ENCODE measurements around the gene ITPR2.

DNA sequence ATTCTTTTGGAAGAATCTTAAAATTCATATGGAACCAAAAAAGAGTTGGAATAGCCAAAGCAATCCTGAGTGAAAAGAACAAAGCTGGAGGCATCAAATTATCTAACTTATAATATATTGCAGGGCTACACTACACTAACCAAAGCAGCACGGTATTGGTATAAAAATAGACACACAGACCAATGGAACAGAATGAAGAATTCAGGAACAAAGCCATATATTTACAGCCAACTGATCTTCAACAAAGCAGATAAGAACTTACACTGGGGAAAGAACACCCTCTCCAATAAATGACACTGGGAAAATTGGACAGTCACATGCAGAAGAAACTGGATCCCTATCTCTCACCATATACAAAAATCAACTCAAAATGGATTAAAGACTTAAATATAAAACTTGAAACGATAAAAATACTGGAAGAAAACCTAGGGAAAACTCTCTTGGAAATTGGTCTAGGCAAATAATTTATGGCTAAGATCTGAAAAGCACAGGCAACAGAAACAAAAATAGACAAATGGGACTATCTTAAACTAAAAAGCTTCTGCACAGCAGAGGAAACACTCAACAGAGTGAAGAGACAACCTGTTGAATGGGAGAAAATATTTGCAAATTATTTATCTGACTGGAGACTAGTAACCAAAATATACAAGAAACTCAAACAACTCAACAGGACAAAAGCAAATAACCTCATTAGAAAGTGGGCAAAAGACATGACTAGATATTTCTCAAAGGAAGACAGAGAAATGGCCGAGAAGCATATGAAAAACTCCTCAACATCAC is 286.3 kb downstream of the ITPR2 start:
- TF ChIP-seq, protein P1, sequence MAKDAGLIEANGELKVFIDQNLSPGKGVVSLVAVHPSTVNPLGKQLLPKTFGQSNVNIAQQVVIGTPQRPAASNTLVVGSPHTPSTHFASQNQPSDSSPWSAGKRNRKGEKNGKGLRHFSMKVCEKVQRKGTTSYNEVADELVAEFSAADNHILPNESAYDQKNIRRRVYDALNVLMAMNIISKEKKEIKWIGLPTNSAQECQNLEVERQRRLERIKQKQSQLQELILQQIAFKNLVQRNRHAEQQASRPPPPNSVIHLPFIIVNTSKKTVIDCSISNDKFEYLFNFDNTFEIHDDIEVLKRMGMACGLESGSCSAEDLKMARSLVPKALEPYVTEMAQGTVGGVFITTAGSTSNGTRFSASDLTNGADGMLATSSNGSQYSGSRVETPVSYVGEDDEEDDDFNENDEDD (CRISPR knock-in tag; IDR thresholded peaks at IDR 0.05; ENCODE audit: borderline replicate concordance), result no peak
- no peak for TF ChIP-seq ZNF891 (CRISPR knock-in tag; IDR thresholded peaks at IDR 0.05)
- TF ChIP-seq NKX3-1 (CRISPR knock-in tag; IDR thresholded peaks at IDR 0.05), result no peak
- no peak for TF ChIP-seq SRSF1 (optimal IDR thresholded peaks at IDR 0.05; ENCODE audit: low read depth, low read length)
- no peak for TF ChIP-seq GLI4 (CRISPR knock-in tag; IDR thresholded peaks at IDR 0.05; ENCODE audit: borderline replicate concordance)
- TF ChIP-seq TARDBP (CRISPR knock-in tag; IDR thresholded peaks at IDR 0.05), result no peak
- TF ChIP-seq NFATC3 (CRISPR knock-in tag; IDR thresholded peaks at IDR 0.05), result no peak
- no peak for TF ChIP-seq ZNF780A (CRISPR knock-in tag; IDR thresholded peaks at IDR 0.05)
- TF ChIP-seq, protein P2, sequence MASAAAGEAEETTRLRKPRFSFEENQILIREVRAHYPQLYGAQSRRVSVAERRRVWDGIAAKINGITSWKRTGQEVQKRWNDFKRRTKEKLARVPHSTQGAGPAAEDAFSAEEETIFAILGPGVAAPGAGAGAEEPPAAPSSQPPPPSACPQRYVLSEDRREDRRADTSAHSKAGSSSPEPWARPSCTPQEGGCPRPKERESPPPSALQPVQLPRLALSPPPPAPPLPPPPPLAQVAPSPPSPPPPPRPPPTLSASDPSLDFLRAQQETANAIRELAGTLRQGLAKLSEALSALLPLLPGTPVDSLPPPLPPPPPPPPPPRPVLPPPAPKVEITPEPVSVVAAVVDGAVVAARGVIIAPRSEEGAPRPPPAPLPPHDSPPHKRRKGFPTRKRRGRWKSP (CRISPR knock-in tag; IDR thresholded peaks at IDR 0.05), result no peak
- TF ChIP-seq ZNF24 (IDR thresholded peaks at IDR 0.05), result no peak
